Transverse colon (tissue), 4 donors: ENCODE data around the gene TUNAR. TPM values are rescaled to one million over a fixed set of nuclear protein-coding genes. Genes with fewer than 3 reads are reported as not detected.

Experiments used
- total RNA-seq, 4 donors: library from RNA; depleted of rRNA; stranded (reverse); fragments of >200 nt; gene quantifications; one replicate each; pipeline ENCODE4 v1.1.0, GENCODE V29; 2016

The TUNAR gene
- total RNA-seq, 4 donors from 2014 or later: not detected

Other genes starting within 250 kb of the TUNAR start
- gene TCL1B, start 190.4 kb upstream of the TUNAR start, total RNA-seq: under 1 TPM in 1 of 4 donors, not detected in 3; 0.64 TPM
- 10 to 100 TPM in 1 of 4 donors, 1 to 10 TPM in 1, not detected in 2; 3.7 to 19.5 TPM for gene TCL1A, start 162.7 kb upstream of the TUNAR start, total RNA-seq
- 1 to 10 TPM; 3.5 to 6.4 (median 5.0) TPM for gene C14orf132, start 162.5 kb downstream of the TUNAR start, total RNA-seq